ENCODE data around the gene KCNK18.
"Not testable (repeated sequence)": the region's sequence is repeated elsewhere in the genome, so short reads cannot be mapped to it uniquely, and the experiment has no call there.

KCNK18 gene

DNA sequence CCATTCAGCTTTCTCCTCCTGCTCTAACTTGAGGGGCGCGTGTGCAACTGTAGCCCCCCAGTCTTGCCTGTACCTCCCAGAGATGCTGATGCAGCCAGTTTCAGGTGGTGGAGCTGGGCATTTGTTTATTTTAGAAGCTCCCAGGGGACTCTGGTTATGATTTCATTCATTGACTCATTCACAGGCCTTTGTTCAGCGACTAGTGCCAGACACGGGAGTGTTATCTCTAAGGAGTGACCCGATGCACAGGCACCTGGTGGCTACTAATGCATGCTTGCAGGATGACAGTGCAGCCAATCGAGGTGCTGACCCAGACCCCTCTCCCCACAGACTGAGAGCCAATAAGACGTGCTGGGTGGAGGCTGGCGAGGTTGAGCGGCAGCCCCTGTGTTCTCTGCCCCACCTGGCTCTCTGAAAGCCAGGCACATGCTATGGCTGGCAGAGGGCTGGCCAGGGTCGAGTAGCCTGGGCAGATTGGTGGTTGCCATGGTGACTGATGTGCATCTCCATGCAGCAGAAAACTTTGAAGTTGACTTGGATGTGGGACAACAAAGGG, 23.9 kb downstream of the KCNK18 start:
- no peak for DNase-seq (ENCODE audit: low read depth in 3 of 3)

DNA sequence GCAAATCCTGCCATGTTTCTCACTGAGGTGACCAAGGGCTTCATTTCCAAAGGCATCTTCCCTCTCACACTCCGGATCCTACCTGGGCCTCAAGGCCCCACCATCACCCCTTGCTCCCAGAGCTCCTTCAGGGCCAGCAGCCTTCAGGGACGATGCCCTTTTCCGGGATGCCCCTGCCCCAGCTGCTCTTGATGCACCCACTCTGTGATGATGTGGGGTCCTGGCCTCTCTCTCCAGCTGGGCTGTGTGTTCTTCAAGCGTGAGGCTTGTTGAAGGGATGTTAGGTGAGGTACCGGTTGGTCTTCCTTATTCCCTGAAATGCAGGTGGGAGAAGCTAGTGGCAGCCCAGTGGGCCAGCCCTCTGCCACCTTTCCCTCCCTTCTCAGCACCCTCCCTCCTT, 25.3 kb downstream of the KCNK18 start:
- no peak for DNase-seq (ENCODE audit: low read depth in 3 of 3)

DNA sequence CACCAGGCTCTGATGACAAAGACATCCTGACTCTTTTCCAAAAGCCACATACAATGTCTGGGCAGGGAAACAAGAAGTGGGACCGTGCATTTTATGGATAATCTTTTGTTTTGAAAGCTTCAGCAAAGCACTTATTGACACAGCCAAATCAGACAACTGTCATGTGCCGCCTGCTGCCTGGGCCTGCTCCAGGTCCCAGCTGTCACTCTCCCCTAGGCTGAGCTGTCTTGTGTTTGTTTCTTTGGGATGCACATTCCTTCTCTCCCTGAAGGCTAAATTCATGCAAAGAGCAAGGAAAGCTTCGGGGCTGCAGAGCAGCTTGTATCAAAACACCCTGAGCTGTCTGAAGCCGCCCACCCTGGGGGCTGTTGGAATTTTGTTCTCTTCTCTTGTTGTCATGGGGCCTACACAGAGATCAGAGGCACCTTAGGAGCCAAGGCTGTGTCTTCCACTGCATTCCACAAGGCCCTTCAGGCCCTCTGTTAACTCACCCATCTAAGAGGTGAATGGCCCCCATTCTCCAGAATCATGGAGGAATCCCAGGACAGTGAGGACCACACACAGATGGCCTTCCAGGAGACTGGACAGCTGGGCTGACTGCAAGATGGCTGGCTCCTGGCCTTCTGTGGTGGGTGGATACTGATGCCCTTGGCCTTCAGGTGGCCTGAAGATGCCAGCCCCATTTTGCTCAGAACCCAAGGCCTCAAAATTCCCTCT, 25.8 kb downstream of the KCNK18 start:
- DNase-seq (ENCODE audit: low read depth in 3 of 3), result no peak

DNA sequence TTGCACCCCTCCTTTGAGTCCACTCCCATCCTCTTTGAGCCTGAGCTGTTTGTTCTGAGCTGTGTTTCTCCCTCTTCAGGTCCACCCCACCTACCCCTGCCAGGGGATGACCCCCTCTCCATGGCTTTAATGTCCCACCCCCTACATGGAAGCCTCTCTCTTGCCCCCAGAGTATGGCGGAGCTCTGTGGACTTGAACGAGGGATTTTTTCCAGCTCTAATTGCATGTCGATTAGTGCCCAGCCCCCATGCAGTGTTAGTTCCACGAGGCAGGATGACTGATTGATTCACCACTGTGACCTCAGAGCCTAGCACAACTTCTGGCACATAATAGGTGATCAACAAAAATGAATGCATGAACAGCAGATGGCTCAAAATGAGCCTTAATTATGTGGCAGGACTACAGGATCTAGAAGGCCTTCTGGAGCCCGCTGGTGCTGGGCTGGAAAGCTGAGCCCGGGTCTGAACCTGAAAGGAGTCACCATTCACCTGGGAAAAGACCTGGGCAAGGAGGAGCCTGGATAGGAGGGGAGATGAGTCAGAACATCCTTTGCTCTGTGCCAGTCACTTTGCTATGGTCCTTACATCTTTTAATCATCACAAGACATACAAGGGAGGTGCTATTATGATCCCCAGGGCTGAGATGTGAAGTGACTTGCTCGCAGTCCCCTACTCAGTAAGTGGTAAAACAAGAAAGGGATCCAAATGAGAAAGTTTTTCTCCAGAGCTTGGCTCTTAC, 26.6 kb downstream of the KCNK18 start:
- no peak for DNase-seq (ENCODE audit: low read depth in 3 of 3)

DNA sequence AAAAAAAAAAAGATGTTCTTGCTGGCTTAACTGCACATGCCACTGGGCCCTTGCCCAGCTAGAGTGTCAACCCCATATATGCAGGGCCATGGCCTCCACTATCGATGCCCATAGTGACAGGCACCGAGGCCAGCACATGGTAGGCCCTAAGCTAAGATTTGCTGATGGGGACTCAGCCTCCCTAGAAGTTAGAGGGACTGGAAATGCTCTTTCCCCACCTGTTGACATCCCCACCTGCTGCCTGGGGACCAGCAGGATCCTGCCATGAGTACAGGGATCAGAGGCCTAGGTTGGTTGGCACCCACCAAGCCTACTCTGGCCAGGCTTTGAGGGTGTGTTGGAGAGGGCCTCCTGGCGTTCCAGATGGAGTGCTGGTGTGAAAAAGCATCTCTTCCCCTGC, 27.6 kb downstream of the KCNK18 start:
- DNase-seq (ENCODE audit: low read depth in 3 of 3), result no peak

DNA sequence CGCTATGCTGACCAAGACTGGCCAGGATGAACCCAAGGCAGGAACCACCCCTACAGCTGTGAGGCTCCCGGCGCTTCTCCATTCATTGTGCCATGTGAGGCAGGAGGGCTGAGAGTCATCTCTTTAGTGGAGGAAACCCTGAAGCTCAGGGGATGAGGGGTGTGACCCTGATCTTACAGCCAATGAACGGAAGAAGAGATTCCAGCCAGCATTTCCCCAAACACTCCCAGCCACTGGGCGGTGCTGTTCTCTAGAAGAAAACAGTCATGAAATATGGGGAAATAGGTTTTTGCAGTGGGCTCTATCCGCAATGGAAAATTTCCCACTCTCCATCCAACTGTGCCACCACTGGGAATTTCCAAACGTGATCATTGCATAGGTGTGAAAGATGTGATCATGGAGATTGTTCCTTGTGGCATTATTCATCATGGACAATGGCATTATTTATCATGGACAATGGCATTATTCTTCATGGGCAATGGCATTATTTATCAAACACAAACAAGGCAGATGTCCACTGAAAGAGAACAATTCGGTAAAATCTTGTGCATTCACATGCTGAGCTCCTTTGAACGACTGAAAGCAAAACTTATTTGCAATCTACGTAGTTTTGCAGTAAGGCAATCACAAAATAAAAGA, 29.6 kb downstream of the KCNK18 start:
- DNase-seq (ENCODE audit: low read depth in 3 of 3), result no peak

DNA sequence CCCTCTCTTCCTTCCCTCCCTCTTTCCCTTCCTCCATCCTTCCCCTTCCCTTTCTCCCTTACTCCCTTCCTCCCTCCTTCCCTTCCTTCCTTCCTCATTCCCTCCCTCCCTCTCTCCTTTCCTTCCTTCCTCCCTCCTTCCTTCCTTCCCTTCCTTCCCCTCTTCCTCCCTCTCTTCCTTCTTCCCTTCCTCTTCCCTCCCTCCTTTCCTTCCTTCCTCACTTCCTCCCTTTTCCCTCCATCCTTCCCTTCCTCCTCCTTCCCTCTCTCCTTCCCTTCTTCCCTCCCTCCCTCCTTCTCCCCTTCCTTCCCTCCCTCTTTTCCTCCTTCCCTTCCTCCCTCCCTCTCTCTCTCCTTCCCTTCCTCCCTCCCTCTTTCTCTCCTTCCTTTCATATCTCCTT, 30.9 kb downstream of the KCNK18 start:
- no peak for DNase-seq (ENCODE audit: low read depth in 3 of 3)

DNA sequence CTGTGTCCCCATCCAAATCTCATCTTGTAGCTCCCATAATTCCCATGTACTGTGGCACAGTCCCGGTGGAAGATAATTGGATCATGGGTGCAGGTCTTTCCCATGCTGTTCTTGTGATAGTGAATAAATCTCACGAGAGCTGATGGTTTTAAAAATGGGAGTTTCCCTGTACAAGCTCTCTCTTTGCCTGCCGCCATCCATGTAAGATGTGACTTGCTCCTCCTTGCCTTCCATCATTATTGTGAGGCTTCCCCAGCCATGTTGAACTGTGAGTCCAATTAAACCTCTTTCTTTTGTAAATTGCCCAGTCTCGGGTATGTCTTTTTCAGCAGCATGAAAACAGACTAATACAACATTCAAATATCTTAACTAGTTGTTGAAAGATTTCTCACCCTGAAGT, 32.8 kb downstream of the KCNK18 start:
- DNase-seq (ENCODE audit: low read depth in 3 of 3), result not testable (repeated sequence)

DNA sequence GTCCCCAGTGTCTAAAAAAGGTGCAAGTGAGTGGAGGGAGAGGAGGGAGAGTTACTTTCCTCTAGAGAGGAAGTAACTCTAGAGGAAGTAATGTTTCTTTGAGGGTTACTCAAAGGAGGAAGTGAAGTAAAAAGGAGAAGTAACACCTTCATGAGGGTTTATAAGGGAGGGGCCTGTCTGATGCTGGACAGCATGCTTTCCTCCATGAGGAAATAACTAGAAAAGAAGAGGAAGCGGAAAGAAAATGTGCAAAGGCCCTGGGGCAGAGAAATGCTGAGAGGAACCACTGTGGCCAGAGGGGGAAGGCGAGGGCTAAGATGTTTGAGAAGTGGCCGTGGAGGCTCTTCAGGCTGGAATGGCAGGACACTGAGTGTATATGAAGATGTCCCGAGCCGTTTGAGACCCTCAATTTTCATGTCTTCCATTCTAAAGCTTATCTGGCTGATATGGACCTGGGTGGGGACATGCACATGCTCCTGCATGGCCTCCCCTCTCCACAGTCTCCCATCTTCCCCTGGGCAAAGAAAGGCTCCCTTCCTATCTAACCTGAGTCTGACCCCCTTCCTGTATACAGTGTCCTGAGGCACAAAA, 40.2 kb downstream of the KCNK18 start:
- DNase-seq (ENCODE audit: low read depth in 3 of 3), result no peak

DNA sequence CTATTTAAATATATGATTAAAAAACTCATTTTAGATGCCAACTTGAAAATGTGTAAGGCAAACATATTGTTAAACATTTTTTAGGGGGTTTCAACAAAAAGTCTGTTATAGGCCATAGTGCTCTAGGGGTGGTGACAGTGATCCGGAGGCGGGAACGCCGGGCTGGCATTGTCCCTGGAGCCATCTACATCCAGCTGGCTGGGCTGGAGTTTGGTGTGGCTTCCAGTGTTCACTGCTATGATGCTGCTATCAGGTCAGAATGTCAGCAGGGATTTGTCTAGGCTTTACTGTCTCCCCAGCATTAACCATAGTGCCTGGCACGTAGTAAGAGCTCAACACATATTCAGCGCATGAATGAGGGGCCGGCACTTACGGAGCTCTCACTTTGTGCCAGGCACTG, 41.8 kb downstream of the KCNK18 start:
- DNase-seq (ENCODE audit: low read depth in 3 of 3), result no peak

DNA sequence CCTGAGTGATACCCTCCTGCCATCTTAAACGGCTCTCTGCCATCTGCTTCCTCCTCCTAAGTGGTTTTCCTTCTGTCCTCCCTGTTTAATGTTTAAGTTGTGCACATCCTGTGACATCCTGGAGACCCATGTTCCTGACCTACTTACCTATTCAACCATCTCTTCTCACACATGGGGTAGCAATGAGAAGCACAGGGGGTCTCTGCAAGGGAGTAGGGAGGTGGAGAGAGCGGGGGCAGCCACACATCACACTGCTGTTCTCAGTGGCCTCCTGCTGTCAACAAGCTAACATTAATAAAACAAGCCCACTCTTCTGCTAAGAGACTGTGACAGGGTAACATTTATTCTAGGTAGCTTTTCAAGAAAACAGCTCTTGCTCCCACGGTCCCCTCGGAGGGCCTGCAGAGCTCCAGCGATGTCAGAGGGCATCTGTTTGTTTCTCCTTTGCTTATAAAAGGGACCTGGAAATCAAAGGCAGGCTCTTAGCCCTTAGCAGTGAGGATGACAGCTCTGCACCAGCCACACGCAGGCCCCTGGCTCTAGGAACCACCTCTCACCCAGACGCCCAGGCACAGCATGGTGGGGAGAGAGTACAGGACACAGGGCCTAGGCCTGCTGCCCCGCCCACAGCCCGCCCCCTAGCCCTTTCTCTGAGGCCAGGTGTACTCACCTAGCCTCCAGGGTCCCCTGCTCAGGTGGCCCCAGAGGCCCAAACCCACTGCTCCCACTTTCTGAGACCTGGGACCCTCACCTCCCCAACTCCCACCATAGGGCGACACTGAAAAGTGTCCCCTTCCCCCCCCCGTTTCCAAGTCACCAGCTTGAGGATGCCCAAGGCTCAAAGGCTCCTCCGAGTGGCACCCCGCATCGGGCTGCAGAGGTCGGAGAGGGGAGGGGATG, 42.7 kb downstream of the KCNK18 start:
- DNase-seq (ENCODE audit: low read depth in 3 of 3), result no peak

DNA sequence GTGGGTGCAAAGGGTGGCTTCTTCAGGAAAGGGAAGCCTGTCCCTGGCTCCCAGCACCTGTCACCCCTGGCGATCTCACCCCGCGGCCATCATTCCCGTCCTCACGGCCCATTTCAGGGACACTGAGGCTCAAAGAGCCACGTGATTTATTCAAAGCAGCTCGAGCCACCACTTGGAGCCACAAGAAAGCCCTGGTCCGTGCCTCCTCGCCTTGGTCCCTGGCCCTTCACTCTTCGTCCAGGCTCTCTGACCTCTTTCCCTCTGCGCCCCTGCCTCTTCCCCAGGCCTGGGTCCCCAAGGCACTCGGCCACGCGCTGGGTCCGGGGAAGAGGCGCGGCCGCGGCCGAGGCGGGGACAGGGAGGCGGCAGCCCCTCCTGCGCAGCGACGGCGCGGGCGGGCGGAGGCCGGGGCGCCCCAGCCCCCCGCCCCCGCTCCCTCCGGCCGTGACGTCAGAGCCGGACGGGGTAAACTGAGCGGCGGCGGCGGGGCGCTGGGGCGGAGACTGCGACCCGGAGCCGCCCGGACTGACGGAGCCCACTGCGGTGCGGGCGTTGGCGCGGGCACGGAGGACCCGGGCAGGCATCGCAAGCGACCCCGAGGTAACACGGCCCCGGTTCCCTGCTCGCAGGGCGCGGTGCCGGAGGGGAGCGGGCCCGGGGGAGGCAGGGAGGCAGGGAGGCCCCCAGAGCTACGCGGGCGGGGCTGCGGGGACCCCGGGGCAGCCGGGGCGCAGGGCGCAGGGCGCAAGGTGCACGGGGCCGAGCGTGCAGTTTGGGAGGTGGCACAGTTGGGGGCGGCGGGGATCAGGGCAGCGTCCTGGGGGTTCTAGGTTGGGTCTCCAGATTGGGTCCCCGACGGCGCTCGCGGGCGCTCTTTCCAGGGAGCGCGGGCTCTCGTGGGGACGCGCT, 43.6 kb downstream of the KCNK18 start, which contains the start of gene SLC18A2:
Gene SLC18A2 (plus strand): TSS at position 494 of the 909 bp plus-strand sequence. CDS start 580 bp downstream, outside the sequence.
- DNase-seq (ENCODE audit: low read depth in 3 of 3), result no peak

DNA sequence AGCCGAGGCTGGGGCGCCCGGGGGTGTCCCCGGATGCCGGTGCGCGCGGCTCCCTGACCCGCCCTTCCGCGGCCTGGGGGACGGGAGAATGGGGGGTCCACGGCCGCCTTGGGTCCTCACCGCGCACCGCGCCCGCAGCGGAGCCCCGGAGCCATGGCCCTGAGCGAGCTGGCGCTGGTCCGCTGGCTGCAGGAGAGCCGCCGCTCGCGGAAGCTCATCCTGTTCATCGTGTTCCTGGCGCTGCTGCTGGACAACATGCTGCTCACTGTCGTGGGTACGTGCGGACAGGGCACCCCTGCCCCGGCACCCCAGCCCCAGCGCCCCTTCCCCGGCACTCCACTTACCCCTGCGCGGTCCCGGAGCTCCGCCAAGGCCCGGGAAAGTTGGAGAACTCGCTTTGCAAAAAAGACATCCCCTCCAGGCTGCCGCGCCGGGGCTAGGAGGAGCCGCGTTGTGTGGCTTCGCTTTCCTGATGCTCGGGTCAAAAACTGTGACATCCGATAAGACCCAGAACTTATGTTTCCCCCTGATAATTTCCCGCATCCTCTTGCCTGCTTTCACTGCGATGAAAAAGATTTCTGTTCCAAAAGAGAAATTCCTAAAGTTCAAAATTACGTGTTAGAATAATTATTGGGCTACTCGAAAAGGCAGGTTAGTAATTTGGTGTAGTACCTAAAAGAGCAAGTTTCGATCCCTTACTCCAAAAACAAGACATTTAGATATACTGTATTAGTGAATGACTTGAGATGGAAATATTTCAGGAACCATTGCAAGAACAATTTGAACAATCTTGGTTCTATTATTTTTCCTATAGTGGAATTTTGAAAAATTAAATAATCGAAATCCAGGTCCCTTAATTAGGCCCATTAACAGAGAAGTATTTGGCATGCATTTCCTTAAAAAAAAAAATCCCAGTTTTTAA, 44.5 kb downstream of the KCNK18 start:
- no peak for DNase-seq (ENCODE audit: low read depth in 3 of 3)

DNA sequence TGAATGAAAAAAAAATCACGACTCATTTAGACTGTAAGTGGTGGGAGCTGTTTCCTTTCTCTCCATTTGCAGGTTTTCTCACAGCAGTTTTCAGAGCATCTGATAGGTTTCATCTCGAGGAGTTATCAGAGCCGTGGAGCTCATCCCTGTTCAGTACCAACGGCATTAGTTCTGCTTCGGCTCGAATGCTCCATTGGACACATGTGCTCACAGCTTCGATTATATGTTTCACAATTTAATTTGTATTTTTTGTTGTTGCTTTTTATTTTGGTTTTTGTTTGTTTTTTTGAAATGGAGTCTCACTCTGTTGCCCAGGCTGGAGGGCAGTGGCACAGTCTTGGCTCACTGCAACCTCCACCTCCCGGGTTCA, 45.2 kb downstream of the KCNK18 start:
- no peak for DNase-seq (ENCODE audit: low read depth in 3 of 3)

DNA sequence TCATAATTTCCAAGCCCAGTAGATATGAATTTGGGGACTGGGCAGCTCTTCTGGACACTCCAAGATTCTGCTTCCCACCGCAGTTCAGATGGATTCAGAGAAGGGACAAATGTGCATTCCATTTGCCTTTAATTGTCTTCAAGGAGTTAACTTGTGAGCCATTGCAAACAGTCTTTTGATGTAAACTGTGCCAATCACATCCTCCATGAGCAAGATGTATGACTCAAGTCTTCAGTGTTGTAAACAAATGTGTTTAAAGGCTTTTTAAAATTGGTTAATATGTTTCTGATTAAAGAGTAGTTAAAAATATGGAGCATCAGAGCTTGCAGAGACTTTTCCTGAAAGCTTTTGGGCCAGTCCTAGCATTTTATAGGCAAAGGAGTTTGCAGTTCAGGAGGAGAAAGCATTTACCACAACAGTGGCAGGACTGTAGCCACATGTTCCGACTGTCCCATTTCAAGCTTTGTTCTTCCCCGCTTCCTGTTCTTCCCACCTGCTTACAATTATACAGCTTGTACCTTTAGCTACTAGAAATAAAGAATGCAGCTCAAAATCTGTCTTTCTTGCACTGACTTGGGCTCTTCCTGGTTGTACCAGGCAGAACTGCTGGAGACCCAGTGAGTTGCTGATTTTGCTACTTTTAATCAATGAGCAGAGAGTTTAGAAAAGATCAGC, 49.8 kb downstream of the KCNK18 start:
- DNase-seq (ENCODE audit: low read depth in 3 of 3), result no peak

DNA sequence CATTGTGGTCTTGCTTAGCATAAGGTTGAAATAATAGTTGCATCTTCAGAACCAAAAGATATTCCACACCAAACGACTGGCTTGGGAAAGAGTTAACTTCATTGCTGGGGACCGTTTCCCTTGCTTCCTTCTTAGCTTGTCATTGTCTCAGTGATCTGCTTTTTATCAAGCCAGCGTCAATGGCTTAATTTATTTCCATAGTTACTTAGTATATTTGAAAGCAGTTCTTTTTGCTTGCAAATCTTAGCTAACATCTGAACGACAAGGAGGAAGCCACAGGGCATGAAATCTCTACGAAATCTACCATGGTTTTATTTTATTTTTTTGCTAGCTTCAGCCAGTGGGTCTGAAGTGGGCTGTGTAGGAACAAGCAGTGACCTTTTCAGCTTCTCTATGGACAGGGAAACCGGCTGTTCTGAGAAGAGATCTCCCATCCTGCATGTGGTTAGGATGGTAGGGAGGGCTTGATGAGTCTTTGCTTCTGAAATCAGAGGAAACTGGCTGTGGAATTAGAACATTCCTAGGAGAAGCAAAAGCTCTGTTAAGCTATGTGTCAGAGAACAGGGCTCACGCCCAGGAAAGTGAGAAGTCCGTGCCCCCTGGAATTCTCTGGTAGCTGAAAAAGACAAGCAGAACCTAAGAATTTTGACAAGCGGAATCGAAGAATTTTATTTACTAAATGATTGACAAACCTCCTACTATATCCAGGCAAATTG, 51.6 kb downstream of the KCNK18 start:
- DNase-seq (ENCODE audit: low read depth in 3 of 3), result no peak

DNA sequence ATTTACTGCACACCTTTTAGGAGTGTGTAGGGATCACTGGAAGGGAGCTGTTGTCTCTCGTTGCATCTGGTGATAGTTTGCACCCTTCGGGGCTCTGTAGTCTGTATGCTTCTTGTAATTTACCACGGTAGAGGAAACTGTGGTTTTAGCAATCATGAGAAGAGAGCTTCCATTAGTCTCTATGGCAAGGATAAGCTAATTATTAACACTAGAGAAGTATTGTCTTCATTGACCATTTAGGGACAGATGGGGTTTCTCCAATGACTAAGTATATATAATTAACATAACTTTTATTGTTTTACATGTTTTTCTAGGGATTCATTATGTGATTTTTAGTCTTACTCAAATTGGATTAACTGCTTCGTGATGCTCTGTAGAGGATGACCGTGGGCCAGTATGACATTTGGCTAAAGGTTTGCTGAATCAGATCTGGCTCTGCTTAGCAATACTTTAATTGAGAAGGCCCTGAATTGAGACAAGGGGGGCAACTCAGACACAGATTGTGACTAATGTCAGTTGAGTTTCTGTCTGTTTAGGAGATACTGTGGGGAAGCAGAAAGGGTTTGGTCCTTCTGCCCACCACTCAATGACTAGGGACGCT, 52.3 kb downstream of the KCNK18 start:
- no peak for DNase-seq (ENCODE audit: low read depth in 3 of 3)
